GM18517 (cell line): Measurements from ENCODE around the gene CRPPA.

Source experiments
- ATAC-seq: cut with Tn5 transposase; IDR thresholded peaks from one replicate; pipeline ENCODE4 v1.9.1; 2021; ENCODE audit warnings: mild to moderate bottlenecking, moderate library complexity; ENCODE audit not compliant: unreplicated experiment

The CRPPA gene

DNA sequence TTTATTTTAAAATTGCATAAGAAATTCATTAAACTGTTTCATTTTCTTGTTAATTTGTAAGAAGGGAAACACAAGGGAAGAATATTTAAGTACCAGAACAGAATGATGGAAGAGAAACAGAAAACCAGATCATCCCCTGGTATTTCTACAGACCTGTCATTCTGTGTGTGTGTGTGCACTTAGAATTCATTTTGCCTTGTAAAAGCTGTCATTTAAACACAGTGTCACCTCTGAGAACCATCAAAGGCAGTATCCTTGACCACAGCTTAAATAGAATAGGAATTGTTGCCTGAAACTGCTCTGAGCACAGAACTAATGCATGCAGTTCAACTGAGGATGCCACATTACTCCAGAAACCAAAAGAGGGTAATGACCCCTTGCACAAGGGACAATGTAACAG lies 6.8 kb upstream of the CRPPA start:
- no peak for ATAC-seq

- ATAC-seq, result no peak
Measured at GRCh38 chr7:16423761-16424160, 2.4 kb upstream of the CRPPA start.

GRCh38 chr7:16422917-16423316 lies 1.6 kb upstream of the CRPPA start:
- ATAC-seq, result no peak

DNA sequence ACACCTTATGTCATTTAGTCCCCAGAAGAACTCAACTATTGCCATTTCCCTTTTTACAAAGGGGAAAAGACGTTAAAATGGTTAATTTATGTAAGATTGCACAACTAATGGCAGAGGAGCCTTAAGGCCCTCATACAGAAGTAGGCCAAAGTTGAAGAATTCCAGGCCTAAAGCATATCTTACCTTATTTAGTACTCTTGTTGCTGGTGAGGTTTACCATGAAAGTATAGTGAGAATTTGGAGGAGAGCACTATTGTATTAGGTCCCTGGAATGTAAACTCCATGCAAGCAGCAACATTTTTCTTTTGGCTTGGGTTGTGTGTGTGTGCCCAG lies 731 bp upstream of the CRPPA start:
- ATAC-seq, result no peak

- peak; percentile 89 for ATAC-seq
Measured at GRCh38 chr7:16420649-16421332, 547 bp downstream of the CRPPA start.

DNA sequence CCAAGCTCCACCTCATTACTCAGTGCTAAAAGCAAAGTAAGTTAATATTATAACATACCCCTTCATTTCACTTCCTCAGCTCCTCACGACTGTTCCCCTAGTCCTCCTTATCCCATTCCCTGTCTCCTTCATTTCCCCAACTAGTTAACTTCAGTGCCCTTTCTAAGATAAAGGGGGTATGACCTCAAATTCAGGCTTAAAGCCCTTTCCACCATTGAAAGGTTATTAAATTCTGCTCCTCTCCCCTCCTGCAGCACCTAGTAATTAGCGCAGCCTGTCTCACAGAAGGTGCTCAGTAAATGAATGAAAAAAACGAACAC lies 1.0 kb downstream of the CRPPA start:
- no peak for ATAC-seq

DNA sequence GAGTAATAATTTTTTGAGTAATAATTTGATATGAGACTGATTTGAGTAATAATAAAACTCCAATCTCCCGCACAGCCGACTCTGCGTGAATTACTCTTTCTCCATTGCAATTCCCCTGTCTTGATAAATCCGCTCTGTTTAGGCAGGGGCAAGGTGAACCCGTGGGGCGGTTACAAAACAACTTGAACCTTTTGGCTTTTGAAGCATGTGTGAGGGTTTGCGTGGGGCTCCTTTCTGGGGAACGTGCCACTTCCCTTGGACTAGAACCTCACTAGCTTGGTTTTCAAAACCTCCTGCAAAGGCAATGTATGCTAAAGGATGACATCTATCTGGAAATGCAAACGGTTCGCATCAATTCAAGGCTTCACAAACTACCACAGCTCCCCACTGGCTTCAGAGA lies 1.5 kb downstream of the CRPPA start:
- ATAC-seq, result no peak

DNA sequence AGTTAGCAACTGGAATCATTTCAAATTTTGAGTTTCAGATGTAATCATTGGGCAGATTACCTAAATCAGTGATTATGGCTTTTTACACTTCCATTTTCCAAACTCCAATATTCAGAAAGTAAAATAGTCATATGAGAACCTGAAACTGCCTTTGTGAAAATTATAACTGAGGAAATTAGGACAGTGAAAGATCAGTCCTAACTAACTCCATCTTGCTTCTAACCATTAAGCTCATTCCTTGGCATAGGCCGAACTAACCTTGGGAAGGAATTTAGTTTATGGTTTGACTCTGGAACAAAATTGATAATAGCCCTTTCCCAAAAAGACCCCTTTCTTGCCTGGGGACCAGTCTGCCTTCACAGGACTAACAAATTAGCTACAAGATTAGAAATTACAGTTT lies 2.2 kb downstream of the CRPPA start:
- ATAC-seq, result no peak

- ATAC-seq, result no peak
Measured at GRCh38 chr7:16417906-16418305, 3.4 kb downstream of the CRPPA start.

- ATAC-seq, result no peak
Measured at GRCh38 chr7:16416289-16417282, 4.8 kb downstream of the CRPPA start.

DNA sequence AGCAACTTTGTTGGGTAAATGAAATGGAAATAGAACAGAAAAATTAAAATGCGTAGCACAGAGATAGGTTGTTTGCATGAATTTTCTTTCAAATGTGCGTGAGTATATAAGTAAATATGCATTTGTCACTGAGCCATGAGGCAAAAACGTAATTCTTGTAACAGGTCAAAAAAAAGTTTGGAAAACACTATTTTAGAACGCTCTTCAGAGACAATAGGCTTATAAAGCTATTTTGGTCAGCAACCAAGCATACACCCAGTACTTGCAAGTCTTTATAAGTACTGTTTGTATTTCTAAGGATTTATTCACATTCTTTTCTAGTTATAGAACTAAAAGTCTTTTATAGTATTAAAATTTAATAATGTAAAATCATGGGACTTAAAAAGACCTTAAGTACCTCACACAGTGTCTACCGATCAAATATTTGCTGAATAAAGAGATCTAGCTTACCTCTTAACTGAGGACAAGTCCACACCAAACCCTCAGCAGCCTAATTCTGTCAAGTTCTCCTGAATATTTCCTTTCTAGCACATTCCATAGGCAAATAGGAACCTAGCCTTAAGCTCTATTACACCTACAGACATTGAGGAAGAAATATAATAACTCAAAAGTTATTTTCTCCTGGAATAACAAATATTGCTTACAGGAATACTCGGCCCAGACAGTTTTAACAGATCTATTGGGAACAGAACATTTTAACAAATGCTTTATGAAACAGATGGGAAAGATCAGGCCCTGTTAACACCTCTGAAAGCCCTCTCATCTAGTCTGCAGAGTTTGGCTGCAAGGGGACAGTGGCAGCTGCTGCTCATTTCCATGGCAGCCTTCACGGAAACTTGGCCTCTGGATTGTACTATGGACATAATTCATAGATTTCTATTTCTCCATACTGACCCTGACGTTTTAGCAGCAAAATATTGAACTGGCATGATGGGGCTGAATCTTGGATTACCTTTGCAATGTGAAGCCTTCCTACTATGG lies 8.8 kb downstream of the CRPPA start:
- ATAC-seq, result no peak

DNA sequence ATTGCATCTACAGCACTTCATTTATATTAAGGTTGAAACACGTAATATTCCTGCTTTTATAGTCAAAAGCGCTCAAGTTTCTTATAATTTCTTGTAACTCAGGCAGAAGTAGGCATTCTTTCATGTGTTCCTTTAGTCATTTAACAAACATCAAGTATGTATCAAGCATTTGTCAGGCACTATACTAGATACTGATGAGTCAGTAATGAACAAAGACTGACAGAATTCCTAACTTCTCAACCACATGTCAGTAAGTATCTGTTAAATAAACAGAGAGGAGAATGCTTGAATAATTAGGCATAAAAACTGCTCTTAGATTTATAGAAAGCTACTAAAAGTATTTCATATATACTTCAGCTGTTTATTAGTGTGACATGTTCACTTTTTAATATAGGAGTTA lies 9.9 kb downstream of the CRPPA start:
- no peak for ATAC-seq

GRCh38 chr7:16409777-16410176 lies 11.6 kb downstream of the CRPPA start:
- no peak for ATAC-seq

DNA sequence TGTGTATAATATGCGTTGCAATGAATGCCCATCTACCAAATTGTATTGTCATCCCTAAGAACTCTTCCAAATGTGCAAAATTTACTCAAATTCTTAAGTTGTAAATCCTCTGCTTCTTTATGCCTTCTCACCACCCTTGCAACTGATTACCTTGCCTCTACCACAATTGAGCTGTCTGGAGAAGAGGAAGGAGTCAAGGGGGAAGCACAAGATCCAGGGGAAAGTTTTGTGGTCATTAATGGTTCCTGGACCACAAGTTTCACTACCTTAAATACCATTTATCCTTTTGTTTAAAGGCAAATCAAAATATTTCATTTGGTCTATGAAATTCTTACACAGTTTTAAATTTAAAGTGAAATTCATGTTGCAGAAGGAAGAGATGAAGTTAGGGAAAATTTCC lies 16.7 kb downstream of the CRPPA start:
- no peak for ATAC-seq

DNA sequence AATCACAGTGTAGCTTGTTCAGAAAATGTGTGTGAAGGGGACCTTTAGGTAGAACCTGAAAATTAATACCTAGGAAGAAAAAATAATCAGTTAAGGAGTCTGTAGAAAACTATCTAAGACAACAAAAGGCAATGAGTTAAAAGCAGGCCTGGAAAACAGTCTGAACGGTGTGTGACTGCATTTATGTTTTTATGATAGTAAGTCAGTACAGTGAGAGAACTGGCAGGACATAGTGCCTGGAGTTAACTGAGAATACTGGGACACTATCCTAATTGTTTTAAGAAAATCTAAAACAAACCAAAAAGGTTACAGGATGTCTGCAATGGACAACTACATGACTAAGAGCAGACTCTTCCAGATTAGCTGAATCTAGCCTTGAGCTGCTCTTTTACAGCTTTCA lies 17.9 kb downstream of the CRPPA start:
- no peak for ATAC-seq

DNA sequence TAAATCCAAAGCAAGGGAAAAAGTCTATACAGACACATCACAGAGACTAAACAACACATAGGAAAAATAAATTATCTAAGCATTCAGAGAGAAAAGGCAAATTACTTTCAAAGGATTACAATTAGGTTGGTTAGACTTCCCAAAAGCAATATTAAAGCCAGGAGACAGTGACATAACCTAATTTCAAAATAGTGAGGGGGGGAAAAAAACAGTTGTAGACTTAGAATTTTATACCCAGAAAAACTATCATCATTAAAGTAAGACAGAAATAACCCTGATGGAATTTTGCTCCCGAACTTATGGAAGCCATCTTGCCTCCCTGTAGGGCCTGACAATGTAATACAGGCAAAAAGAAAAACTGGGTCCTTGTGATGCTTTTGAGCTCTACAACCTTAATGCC lies 18.4 kb downstream of the CRPPA start:
- ATAC-seq, result no peak

DNA sequence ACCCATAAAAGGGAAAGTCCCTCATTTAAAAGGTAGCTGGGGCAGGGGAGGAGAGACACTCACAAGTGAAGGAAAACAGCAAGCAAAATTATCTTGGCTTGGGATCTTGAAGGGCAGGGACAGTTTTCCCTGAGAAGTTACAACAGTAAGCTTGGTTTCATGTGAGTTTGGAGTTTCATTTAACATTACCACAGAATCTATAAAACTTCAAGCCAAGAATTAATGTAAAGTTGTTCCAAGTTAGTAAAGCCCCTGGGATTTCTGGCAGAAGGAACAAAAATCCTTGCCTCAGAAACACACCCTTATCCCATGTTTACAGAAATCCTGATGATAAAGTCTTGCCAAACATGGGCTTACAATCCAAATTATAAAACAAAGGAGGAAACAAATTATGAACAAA lies 19.2 kb downstream of the CRPPA start:
- no peak for ATAC-seq

GRCh38 chr7:16400893-16401275 lies 20.5 kb downstream of the CRPPA start:
- ATAC-seq, result no peak

- no peak for ATAC-seq
Measured at GRCh38 chr7:16399916-16400892, 21.1 kb downstream of the CRPPA start.

DNA sequence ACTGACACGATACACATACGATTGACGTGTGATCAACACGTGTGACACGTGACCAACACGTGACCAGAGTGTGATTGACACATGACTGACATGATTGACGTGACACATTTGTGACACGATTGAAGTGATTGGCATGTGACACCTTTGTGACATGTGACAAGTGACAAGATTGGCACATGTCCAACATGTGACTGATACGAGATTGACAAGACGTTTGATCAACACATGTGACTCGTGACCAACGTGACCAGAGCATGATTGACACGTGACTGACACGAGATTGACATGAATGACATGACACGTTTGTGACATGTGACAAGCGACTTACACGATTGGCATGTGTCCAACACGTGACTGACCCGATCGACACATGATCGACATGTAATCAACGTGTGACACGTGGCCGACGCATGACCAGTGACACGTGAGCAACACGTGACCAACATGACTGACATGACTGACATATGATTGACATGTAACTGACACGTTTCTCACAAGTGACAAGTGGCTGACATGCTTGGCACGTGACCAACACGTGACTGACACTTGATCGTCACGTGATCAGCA lies 22.0 kb downstream of the CRPPA start:
- ATAC-seq, result no peak
